AG04450 (cell line): ENCODE results near the gene SPEM1. TPM values are rescaled to one million over a fixed set of nuclear protein-coding genes. Genes with fewer than 3 reads are reported as not detected.

Experiments used
- CTCF ChIA-PET: fragments of 300-600, 350-600 bp; formaldehyde crosslinking; extraction: SDS; loops from one replicate; lab custom pipeline; 2022; ENCODE audit warnings: antibody characterized with exemption, inconsistent platforms; lab: Charles Lee
- POLR2A ChIA-PET: fragments of 350-600 bp; formaldehyde crosslinking; extraction: SDS; loops from one replicate; lab custom pipeline; 2021; ENCODE audit warnings: antibody characterized with exemption, inconsistent platforms; lab: Yijun Ruan, JAX
- DNase-seq: peaks from one replicate; pipeline ENCODE4 v3.0.0-alpha.2; 2011; ENCODE audit warnings: low read depth, low spot score
- H3K27ac ChIP-seq: one replicate; pipeline ENCODE4 v1.5.1; 2012; ENCODE audit warnings: low read depth, low read length, control low read depth
- H3K27me3 ChIP-seq: one replicate; pipeline ENCODE4 v1.6.0; 2012; ENCODE audit warnings: low read length; ENCODE audit not compliant: control insufficient read depth, insufficient read depth
- H3K4me3 ChIP-seq: 2 replicates; pipeline ENCODE4 v1.5.1; 2011; ENCODE audit warnings: mild to moderate bottlenecking, low read depth, low read length, control low read depth
- H3K9me3 ChIP-seq: 2 replicates; pipeline ENCODE4 v1.5.1; 2012; ENCODE audit warnings: low read length; ENCODE audit not compliant: control insufficient read depth, insufficient read depth
- polyA plus RNA-seq: library from polyadenylated mRNA; depleted of rRNA; stranded (reverse); fragments of >200 nt; gene quantifications from 2 replicates; pipeline ENCODE4 v1.2.3, GENCODE V29; 2011
- TF ChIP-seq, protein P1 (sequence below): IDR thresholded peaks from 2 replicates; pipeline ENCODE4 v1.5.1; 2011; ENCODE audit warnings: low read depth, low read length, control low read depth, inconsistent platforms

SPEM1 gene
- polyA plus RNA-seq, 1 experiment: not detected

DNA sequence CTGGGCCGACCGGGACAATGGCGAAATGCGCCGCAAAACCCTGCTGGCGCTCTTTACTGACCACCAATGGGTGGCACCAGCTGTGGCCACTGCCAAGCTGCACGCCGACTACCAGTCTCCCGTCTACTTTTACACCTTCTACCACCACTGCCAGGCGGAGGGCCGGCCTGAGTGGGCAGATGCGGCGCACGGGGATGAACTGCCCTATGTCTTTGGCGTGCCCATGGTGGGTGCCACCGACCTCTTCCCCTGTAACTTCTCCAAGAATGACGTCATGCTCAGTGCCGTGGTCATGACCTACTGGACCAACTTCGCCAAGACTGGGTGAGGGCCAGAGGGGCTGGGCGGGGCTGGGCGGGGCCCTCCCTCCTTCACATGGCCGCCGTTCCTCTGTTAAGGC is 4.3 kb upstream of the SPEM1 start:
- ChIA-PET POLR2A (no interaction called here), CTCF (no interaction called here)
- TF ChIP-seq, protein P1, sequence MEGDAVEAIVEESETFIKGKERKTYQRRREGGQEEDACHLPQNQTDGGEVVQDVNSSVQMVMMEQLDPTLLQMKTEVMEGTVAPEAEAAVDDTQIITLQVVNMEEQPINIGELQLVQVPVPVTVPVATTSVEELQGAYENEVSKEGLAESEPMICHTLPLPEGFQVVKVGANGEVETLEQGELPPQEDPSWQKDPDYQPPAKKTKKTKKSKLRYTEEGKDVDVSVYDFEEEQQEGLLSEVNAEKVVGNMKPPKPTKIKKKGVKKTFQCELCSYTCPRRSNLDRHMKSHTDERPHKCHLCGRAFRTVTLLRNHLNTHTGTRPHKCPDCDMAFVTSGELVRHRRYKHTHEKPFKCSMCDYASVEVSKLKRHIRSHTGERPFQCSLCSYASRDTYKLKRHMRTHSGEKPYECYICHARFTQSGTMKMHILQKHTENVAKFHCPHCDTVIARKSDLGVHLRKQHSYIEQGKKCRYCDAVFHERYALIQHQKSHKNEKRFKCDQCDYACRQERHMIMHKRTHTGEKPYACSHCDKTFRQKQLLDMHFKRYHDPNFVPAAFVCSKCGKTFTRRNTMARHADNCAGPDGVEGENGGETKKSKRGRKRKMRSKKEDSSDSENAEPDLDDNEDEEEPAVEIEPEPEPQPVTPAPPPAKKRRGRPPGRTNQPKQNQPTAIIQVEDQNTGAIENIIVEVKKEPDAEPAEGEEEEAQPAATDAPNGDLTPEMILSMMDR: no peak
- Histone ChIP-seq H3K27ac (no peak overlapping the region), H3K4me3 (no peak overlapping the region), H3K27me3 (no peaks in the 10 kb centered on the region), H3K9me3 (peaks cover 9% of the 10 kb centered on the region; the same call in 1 of the 2 replicates)
- no peak for DNase-seq

DNA sequence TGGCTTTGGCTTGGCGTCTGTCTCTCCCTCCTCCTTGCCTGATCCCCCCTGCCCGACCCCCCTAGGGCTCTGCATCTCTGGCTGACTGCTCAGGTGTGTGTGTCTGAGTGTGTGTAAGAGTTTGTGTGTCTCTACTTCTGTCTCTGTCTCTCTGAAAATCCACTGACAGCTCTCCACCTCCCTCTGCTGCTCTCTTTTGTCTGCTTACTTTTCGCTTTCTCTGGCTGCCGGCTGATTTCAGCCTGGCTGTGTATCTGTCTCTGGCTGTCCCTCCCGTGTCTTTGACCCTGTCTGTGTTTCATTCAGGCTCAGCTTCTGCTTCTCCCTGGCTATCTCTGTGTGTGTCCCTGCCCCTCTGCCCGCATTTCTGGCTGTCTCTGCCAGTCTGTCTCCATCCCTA is 3.8 kb upstream of the SPEM1 start:
- no peak overlapping the region for H3K4me3 ChIP-seq
- TF ChIP-seq, protein P1: no peak
- no peak for DNase-seq
- H3K27ac ChIP-seq: no peak overlapping the region
- H3K27me3 ChIP-seq: no peaks in the 10 kb centered on the region
- POLR2A ChIA-PET: no interaction called here
- peaks cover 14% of the 10 kb centered on the region; the same call in 1 of the 2 replicates for H3K9me3 ChIP-seq
- CTCF ChIA-PET: no interaction called here

DNA sequence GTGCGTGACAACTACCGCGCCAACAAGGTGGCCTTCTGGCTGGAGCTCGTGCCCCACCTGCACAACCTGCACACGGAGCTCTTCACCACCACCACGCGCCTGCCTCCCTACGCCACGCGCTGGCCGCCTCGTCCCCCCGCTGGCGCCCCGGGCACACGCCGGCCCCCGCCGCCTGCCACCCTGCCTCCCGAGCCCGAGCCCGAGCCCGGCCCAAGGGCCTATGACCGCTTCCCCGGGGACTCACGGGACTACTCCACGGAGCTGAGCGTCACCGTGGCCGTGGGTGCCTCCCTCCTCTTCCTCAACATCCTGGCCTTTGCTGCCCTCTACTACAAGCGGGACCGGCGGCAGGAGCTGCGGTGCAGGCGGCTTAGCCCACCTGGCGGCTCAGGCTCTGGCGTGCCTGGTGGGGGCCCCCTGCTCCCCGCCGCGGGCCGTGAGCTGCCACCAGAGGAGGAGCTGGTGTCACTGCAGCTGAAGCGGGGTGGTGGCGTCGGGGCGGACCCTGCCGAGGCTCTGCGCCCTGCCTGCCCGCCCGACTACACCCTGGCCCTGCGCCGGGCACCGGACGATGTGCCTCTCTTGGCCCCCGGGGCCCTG is 3.0 kb upstream of the SPEM1 start:
- ChIA-PET POLR2A (no interaction called here), CTCF (no interaction called here)
- TF ChIP-seq, protein P1: no peak
- no peak for DNase-seq
- Histone ChIP-seq H3K4me3 (no peak overlapping the region), H3K27ac (no peak overlapping the region), H3K9me3 (peaks cover 15% of the 10 kb centered on the region; the same call in 1 of the 2 replicates), H3K27me3 (no peaks in the 10 kb centered on the region)

DNA sequence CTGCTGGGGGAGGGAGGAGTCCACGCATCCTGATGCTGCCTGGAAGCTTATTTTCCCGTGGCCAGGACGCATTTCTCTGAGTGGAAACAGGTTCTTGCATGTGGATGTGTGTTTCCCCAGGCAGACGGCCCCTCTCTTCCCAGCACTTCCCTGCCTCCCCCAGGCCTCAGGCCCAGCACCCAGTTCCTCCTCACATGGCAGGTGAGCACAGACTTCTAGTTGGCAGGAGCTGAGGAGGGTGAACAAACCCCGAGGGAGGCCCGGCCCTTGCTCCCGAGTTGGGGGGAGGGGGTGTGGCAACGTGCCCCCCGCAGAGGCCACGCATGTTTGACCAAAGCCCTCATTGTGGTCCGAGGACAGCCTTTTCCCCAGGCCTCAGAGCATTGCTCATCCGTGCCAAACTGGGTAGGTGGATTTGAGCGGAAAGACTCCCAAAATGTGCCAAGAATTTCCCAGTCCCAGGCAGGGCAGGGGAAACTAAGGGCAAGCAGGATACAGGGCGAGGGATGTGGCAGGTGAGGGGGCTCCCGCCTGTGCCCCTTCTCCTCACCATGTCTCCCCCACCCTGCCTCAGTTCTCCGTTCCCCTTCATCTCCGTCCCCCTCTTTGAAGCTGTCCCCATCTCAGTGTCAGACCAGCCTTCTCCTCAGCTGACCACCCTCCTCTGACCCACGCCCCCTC is 1.5 kb upstream of the SPEM1 start:
- TF ChIP-seq, protein P1: no peak
- H3K27ac ChIP-seq: no peak overlapping the region
- CTCF ChIA-PET: interaction anchor here (0.6 kb wide), 1 partner anchor 299 kb away, joined by 4 read pairs; no protein-coding TSS in a partner anchor
- DNase-seq: no peak
- peaks cover 15% of the 10 kb centered on the region; the same call in 1 of the 2 replicates for H3K9me3 ChIP-seq
- H3K27me3 ChIP-seq: no peaks in the 10 kb centered on the region
- POLR2A ChIA-PET: interaction anchor here (0.7 kb wide), 1 partner anchor 15 kb away, joined by 4 read pairs; the partner anchor contains the start of gene TMEM256
- no peak overlapping the region for H3K4me3 ChIP-seq

DNA sequence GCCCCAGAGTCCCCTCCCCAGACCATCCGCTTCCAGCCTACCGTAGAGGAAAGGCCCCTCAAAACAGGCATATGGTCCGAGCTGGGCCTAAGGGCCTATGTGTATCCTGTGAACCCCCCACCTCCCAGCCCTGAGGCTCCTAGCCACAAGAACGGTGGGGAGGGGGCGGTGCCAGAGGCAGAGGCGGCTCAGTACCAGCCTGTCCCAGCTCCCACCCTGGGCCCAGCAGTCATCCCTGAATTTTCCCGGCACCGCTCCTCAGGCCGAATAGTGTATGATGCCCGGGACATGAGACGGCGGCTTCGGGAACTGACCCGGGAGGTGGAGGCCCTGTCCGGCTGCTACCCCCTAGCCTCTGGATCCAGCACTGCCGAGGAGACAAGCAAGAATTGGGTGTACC is 1.1 kb downstream of the SPEM1 start:
- CTCF ChIA-PET: no interaction called here
- H3K27ac ChIP-seq: no peak overlapping the region
- H3K4me3 ChIP-seq: no peak overlapping the region
- TF ChIP-seq, protein P1: no peak
- H3K27me3 ChIP-seq: no peaks in the 10 kb centered on the region
- DNase-seq: no peak
- POLR2A ChIA-PET: interaction anchor here (0.7 to 1.5 kb wide), 3 partner anchors 14 to 139 kb away, joined by 3 read pairs; partner anchors contain the start of genes TMEM102 and TMEM256
- H3K9me3 ChIP-seq: peaks cover 15% of the 10 kb centered on the region; the same call in 1 of the 2 replicates
